ENCODE measurements around the gene CYTH1. TPM values are rescaled to one million over a fixed set of nuclear protein-coding genes. Genes with fewer than 3 reads are reported as not detected.
A peak's percentile ranks its signal among the peaks of the same experiment; 100 is the strongest.

CYTH1 gene
- total and polyA plus RNA-seq, 8 donors = 18.3 to 34.4 (median 23.5) TPM

GRCh38 chr17:78808163-78808562 lies 26.1 kb upstream of the CYTH1 start:
- Histone ChIP-seq H3K9me3 (no peaks in the 10 kb centered on the region), H3K36me3 (peaks cover 17 to 89% (median 47%) of the 10 kb centered on the region in 3 donors), H3K4me1 (no peaks in the 10 kb centered on the region), H3K4me3 (no peak overlapping the region), H3K27ac (no peak overlapping the region), H3K27me3 (no peaks in the 10 kb centered on the region)
- no peak for FAIRE-seq
- 76 to 90% methylated on average over 4 of the region's 4 CpGs for WGBS, 2 donors
- intact Hi-C loops (cut with DNase I) = no loop called here
- no peak for DNase-seq
- ATAC-seq = no peak
- no peak for TF ChIP-seq CTCF (IDR thresholded peaks at IDR 0.05)

GRCh38 chr17:78806451-78806850 lies 24.4 kb upstream of the CYTH1 start:
- no peak for TF ChIP-seq CTCF (IDR thresholded peaks at IDR 0.05)
- ATAC-seq = peak in 2 of 4 donors; percentile 11 to 32
- DNase-seq = no peak
- intact Hi-C loops (cut with DNase I) = no loop called here
- no peaks in the 10 kb centered on the region for H3K9me3 ChIP-seq
- no peak for FAIRE-seq
- H3K4me3 ChIP-seq = no peak overlapping the region
- WGBS, 2 donors = 84 to 85% methylated on average over 9 of the region's 9 CpGs
- H3K4me1 ChIP-seq = no peaks in the 10 kb centered on the region
- no peak overlapping the region for H3K27ac ChIP-seq
- peaks cover 17 to 81% (median 41%) of the 10 kb centered on the region in 3 donors for H3K36me3 ChIP-seq
- no peaks in the 10 kb centered on the region for H3K27me3 ChIP-seq

GRCh38 chr17:78805301-78805700 lies 23.2 kb upstream of the CYTH1 start:
- no peaks in the 10 kb centered on the region for H3K27me3 ChIP-seq
- ATAC-seq (peak in 2 of 4 donors; percentile 8 to 16), DNase-seq (peak in 1 of 6 donors; percentile 40), FAIRE-seq (no peak)
- no peaks in the 10 kb centered on the region for H3K9me3 ChIP-seq
- H3K36me3 ChIP-seq = peaks cover 13 to 70% (median 32%) of the 10 kb centered on the region in 3 donors
- intact Hi-C loops (cut with DNase I) = no loop called here
- 90% methylated on average over 14 of the region's 14 CpGs for WGBS, 2 donors
- TF ChIP-seq CTCF (IDR thresholded peaks at IDR 0.05) = no peak
- H3K4me1 ChIP-seq = no peaks in the 10 kb centered on the region
- H3K27ac ChIP-seq = peak overlapping the region in 1 of 4 donors; percentile 24
- no peak overlapping the region for H3K4me3 ChIP-seq

GRCh38 chr17:78804777-78805176 lies 22.7 kb upstream of the CYTH1 start:
- no peaks in the 10 kb centered on the region for H3K4me1 ChIP-seq
- peaks cover 13 to 64% (median 27%) of the 10 kb centered on the region in 3 donors for H3K36me3 ChIP-seq
- DNase-seq (peak in 1 of 6 donors; percentile 1), FAIRE-seq (no peak), ATAC-seq (no peak)
- no peaks in the 10 kb centered on the region for H3K9me3 ChIP-seq
- H3K27me3 ChIP-seq = no peaks in the 10 kb centered on the region
- WGBS, 2 donors = 87 to 92% methylated on average over 11 of the region's 11 CpGs
- H3K4me3 ChIP-seq = no peak overlapping the region
- intact Hi-C loops (cut with DNase I) = no loop called here
- H3K27ac ChIP-seq = peak overlapping the region in 1 of 4 donors; percentile 24
- no peak for TF ChIP-seq CTCF (IDR thresholded peaks at IDR 0.05)

GRCh38 chr17:78803186-78803845 lies 21.2 kb upstream of the CYTH1 start:
- intact Hi-C loops (cut with DNase I) = no loop called here
- Histone ChIP-seq H3K4me1 (no peaks in the 10 kb centered on the region), H3K4me3 (no peak overlapping the region), H3K27me3 (no peaks in the 10 kb centered on the region), H3K9me3 (no peaks in the 10 kb centered on the region), H3K27ac (no peak overlapping the region), H3K36me3 (peaks cover 7 to 59% (median 25%) of the 10 kb centered on the region in 3 donors)
- ATAC-seq = peak in 2 of 4 donors; percentile 4 to 37
- FAIRE-seq = no peak
- DNase-seq = peak in 1 of 6 donors; percentile 46
- 82 to 90% methylated on average over 21 of the region's 21 CpGs for WGBS, 2 donors
- TF ChIP-seq CTCF (IDR thresholded peaks at IDR 0.05) = no peak

All from pancreas (tissue), 10 donors.